ENCODE measurements around the gene LILRA2. TPM values are rescaled to one million over a fixed set of nuclear protein-coding genes. Genes with fewer than 3 reads are reported as not detected.

The LILRA2 gene
- total and polyA plus RNA-seq, 2 of the 13 experiments (the other 11 are each of a cell fraction or from before 2014, with no cell fraction given): 0.53 TPM; not detected in 1

DNA sequence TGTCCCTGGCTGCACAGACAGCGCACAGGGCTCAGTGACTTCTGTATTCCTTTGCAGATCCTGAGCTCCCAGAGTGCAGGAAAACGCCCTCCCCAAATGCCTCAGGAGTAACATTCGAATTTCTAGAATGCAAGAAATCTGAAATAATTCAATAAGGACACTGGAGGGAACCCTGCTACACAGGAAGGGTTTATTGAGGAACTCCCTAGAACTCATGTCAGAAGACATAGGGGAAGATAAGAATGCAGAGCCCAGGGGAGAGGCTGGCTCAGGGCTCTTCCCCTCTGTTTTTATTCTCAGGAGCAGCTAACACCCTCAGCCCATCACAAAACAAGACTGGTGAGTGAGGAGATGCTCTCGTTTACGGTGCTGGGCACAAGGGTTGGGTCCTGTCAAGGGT, 26.6 kb downstream of the LILRA2 start:
- H2AFZ ChIP-seq (ENCODE audit: low read length): no peak overlapping the region
- no peak for FAIRE-seq
- H3K9ac ChIP-seq (ENCODE audit: insufficient read depth, low read depth, low read length): no peak overlapping the region
- in situ Hi-C loops (cut with HindIII; ENCODE audit: extremely low pct_ligation_motif_present, low pct_unique_long_range_greater_than_20kb) (no loop called here), intact Hi-C loops (cut with micrococcal nuclease; ENCODE audit: unreplicated experiment) (no loop called here)
- H3K4me3 ChIP-seq (replicated peaks in 1 of 3; ENCODE audit: insufficient read depth in 1 of 3, low read depth in 2 of 3, low read length in 3 of 3): no peak overlapping the region
- POLR2A ChIA-PET: no interaction called here
- no peaks in the 10 kb centered on the region for H4K20me1 ChIP-seq (ENCODE audit: insufficient read depth, low read length)
- H3K27me3 ChIP-seq (ENCODE audit: control insufficient read depth in 1 of 2, insufficient read depth in 2 of 2, low read length in 2 of 2): peaks cover 3 to 12% of the 10 kb centered on the region in 2 experiments; a peak in 4 of 5 replicates
- DNase-seq (ENCODE audit: low spot score): no peak
- no peaks in the 10 kb centered on the region for H3K9me3 ChIP-seq (ENCODE audit: low read length)
- CTCF ChIA-PET (ENCODE audit: low intra/inter-chr PET ratio, low total read pairs): no interaction called here
- no peak for ATAC-seq
- H3K4me1 ChIP-seq (ENCODE audit: insufficient read depth, low read length): no peaks in the 10 kb centered on the region
- no peak overlapping the region for H3K4me2 ChIP-seq (ENCODE audit: low read depth, low read length)
- no peaks in the 10 kb centered on the region for H3K79me2 ChIP-seq (ENCODE audit: insufficient read depth, low read length)
- BruUV-seq (replicated peaks): no TSS peak
- no peak overlapping the region for H3K27ac ChIP-seq (ENCODE audit: extremely low read length, insufficient read depth, low read length)
- H3K36me3 ChIP-seq (replicated peaks in 1 of 2; ENCODE audit: control insufficient read depth in 1 of 2, insufficient read depth in 2 of 2, low read length in 2 of 2): no peaks in the 10 kb centered on the region
- 20% methylated on average over 5 of the region's 5 CpGs for WGBS (ENCODE audit: low lambda C conversion rate)
- TF ChIP-seq PRPF4 (IDR thresholded peaks at IDR 0.05; ENCODE audit: low read depth, low read length, poor library complexity, severe bottlenecking) (no peak), ZNF547 (CRISPR knock-in tag; IDR thresholded peaks at IDR 0.05) (no peak), ZNF564 (CRISPR knock-in tag; IDR thresholded peaks at IDR 0.05) (no peak), FLYWCH1 (CRISPR knock-in tag; IDR thresholded peaks at IDR 0.05) (no peak), IKZF4 (CRISPR knock-in tag; IDR thresholded peaks at IDR 0.05; ENCODE audit: borderline replicate concordance, low read depth, not compliant biosample characterization) (no peak), SALL1 (CRISPR knock-in tag; IDR thresholded peaks at IDR 0.05) (no peak), ONECUT2 (CRISPR knock-in tag; IDR thresholded peaks at IDR 0.05) (no peak), PHF21A (CRISPR knock-in tag; IDR thresholded peaks at IDR 0.05) (no peak), HNRNPH1 (optimal IDR thresholded peaks at IDR 0.05; ENCODE audit: low read depth, low read length) (no peak), ZNF207 (IDR thresholded peaks at IDR 0.05; ENCODE audit: borderline replicate concordance) (no peak), ZNF501 (CRISPR knock-in tag; IDR thresholded peaks at IDR 0.05) (no peak), MXD4 (CRISPR knock-in tag; IDR thresholded peaks at IDR 0.05) (no peak), JUNB (CRISPR knock-in tag; IDR thresholded peaks at IDR 0.05; ENCODE audit: borderline replicate concordance) (no peak), NR3C1 (CRISPR knock-in tag; IDR thresholded peaks at IDR 0.05) (no peak)
- TF ChIP-seq, protein P1, sequence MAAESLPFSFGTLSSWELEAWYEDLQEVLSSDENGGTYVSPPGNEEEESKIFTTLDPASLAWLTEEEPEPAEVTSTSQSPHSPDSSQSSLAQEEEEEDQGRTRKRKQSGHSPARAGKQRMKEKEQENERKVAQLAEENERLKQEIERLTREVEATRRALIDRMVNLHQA (CRISPR knock-in tag; IDR thresholded peaks at IDR 0.05): no peak
- TF ChIP-seq, protein P2, sequence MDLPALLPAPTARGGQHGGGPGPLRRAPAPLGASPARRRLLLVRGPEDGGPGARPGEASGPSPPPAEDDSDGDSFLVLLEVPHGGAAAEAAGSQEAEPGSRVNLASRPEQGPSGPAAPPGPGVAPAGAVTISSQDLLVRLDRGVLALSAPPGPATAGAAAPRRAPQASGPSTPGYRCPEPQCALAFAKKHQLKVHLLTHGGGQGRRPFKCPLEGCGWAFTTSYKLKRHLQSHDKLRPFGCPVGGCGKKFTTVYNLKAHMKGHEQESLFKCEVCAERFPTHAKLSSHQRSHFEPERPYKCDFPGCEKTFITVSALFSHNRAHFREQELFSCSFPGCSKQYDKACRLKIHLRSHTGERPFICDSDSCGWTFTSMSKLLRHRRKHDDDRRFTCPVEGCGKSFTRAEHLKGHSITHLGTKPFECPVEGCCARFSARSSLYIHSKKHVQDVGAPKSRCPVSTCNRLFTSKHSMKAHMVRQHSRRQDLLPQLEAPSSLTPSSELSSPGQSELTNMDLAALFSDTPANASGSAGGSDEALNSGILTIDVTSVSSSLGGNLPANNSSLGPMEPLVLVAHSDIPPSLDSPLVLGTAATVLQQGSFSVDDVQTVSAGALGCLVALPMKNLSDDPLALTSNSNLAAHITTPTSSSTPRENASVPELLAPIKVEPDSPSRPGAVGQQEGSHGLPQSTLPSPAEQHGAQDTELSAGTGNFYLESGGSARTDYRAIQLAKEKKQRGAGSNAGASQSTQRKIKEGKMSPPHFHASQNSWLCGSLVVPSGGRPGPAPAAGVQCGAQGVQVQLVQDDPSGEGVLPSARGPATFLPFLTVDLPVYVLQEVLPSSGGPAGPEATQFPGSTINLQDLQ (CRISPR knock-in tag; IDR thresholded peaks at IDR 0.05): no peak
- TF ChIP-seq, protein P3, sequence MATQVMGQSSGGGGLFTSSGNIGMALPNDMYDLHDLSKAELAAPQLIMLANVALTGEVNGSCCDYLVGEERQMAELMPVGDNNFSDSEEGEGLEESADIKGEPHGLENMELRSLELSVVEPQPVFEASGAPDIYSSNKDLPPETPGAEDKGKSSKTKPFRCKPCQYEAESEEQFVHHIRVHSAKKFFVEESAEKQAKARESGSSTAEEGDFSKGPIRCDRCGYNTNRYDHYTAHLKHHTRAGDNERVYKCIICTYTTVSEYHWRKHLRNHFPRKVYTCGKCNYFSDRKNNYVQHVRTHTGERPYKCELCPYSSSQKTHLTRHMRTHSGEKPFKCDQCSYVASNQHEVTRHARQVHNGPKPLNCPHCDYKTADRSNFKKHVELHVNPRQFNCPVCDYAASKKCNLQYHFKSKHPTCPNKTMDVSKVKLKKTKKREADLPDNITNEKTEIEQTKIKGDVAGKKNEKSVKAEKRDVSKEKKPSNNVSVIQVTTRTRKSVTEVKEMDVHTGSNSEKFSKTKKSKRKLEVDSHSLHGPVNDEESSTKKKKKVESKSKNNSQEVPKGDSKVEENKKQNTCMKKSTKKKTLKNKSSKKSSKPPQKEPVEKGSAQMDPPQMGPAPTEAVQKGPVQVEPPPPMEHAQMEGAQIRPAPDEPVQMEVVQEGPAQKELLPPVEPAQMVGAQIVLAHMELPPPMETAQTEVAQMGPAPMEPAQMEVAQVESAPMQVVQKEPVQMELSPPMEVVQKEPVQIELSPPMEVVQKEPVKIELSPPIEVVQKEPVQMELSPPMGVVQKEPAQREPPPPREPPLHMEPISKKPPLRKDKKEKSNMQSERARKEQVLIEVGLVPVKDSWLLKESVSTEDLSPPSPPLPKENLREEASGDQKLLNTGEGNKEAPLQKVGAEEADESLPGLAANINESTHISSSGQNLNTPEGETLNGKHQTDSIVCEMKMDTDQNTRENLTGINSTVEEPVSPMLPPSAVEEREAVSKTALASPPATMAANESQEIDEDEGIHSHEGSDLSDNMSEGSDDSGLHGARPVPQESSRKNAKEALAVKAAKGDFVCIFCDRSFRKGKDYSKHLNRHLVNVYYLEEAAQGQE (IDR thresholded peaks at IDR 0.05; ENCODE audit: borderline replicate concordance in 1 of 2, low read depth in 1 of 2, low read length in 2 of 2): no peak
- TF ChIP-seq, protein P4, sequence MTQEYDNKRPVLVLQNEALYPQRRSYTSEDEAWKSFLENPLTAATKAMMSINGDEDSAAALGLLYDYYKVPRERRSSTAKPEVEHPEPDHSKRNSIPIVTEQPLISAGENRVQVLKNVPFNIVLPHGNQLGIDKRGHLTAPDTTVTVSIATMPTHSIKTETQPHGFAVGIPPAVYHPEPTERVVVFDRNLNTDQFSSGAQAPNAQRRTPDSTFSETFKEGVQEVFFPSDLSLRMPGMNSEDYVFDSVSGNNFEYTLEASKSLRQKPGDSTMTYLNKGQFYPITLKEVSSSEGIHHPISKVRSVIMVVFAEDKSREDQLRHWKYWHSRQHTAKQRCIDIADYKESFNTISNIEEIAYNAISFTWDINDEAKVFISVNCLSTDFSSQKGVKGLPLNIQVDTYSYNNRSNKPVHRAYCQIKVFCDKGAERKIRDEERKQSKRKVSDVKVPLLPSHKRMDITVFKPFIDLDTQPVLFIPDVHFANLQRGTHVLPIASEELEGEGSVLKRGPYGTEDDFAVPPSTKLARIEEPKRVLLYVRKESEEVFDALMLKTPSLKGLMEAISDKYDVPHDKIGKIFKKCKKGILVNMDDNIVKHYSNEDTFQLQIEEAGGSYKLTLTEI (CRISPR knock-in tag; conservative IDR thresholded peaks at IDR 0.05): no peak
